Activated T-helper 9 cell treated with anti-CD3 and anti-CD28 coated beads, Interleukin-2, amount 50 U/mL, for 16 hours (primary cell): Measurements from ENCODE around the gene CLRN1.
"Not testable (repeated sequence)": the region's sequence is repeated elsewhere in the genome, so short reads cannot be mapped to it uniquely, and the experiment has no call there.

Experiments
- DNase-seq: peaks from one replicate; pipeline ENCODE4 v3.0.0-alpha.2; 2020; ENCODE audit warnings: low read depth

Gene CLRN1

GRCh38 chr3:150972366-150973071, at the start of gene CLRN1:
TSS of gene CLRN1 (minus strand) at chr3:150972727. CDS start at chr3:150972708, 19 bp downstream.
- DNase-seq = no peak

GRCh38 chr3:151016478-151016795, 43.9 kb upstream of the CLRN1 start:
- DNase-seq = no peak

GRCh38 chr3:151015767-151016477, 43.4 kb upstream of the CLRN1 start:
- DNase-seq = no peak

GRCh38 chr3:151015181-151015580, 42.7 kb upstream of the CLRN1 start:
- DNase-seq = no peak

- DNase-seq = no peak
These were observed 42.0 kb upstream of the CLRN1 start for GRCh38 chr3:151014501-151015018.

- DNase-seq = no peak
These were observed 40.2 kb upstream of the CLRN1 start for GRCh38 chr3:151012753-151013152.

GRCh38 chr3:151011427-151011826, 38.9 kb upstream of the CLRN1 start:
- no peak for DNase-seq

- no peak for DNase-seq
These were observed 37.5 kb upstream of the CLRN1 start for GRCh38 chr3:151009981-151010380.

- no peak for DNase-seq
These were observed 36.9 kb upstream of the CLRN1 start for GRCh38 chr3:151009430-151009829.

- no peak for DNase-seq
These were observed 36.2 kb upstream of the CLRN1 start for GRCh38 chr3:151008699-151009098.

GRCh38 chr3:151003768-151004134, 31.2 kb upstream of the CLRN1 start:
- no peak for DNase-seq

GRCh38 chr3:151003029-151003767, 30.7 kb upstream of the CLRN1 start:
- DNase-seq = no peak

- DNase-seq = no peak
These were observed 29.8 kb upstream of the CLRN1 start for GRCh38 chr3:151002003-151002981.

GRCh38 chr3:150998996-150999395, 26.5 kb upstream of the CLRN1 start:
- no peak for DNase-seq

- no peak for DNase-seq
These were observed 24.2 kb upstream of the CLRN1 start for GRCh38 chr3:150996731-150997130.

- no peak for DNase-seq
These were observed 23.0 kb upstream of the CLRN1 start for GRCh38 chr3:150995510-150995909.

- DNase-seq = no peak
These were observed 16.7 kb upstream of the CLRN1 start for GRCh38 chr3:150989208-150989607.

GRCh38 chr3:150988395-150988794, 15.9 kb upstream of the CLRN1 start:
- DNase-seq = not testable (repeated sequence)

GRCh38 chr3:150985711-150986110, 13.2 kb upstream of the CLRN1 start:
- DNase-seq = no peak

- DNase-seq = no peak
These were observed 11.5 kb upstream of the CLRN1 start for GRCh38 chr3:150984066-150984465.

- DNase-seq = no peak
These were observed 6.1 kb upstream of the CLRN1 start for GRCh38 chr3:150978566-150979148.
